NCI-H2196 treated with DMSO at 0.1 percent for 48 hours (cell line): ENCODE measurements around the gene HYI.

ENCODE experiments used
- DNase-seq: peaks from one replicate; lab custom pipeline; 2025; ENCODE audit not compliant: unreplicated experiment; lab: John Stamatoyannopoulos, UW

Gene HYI

DNA sequence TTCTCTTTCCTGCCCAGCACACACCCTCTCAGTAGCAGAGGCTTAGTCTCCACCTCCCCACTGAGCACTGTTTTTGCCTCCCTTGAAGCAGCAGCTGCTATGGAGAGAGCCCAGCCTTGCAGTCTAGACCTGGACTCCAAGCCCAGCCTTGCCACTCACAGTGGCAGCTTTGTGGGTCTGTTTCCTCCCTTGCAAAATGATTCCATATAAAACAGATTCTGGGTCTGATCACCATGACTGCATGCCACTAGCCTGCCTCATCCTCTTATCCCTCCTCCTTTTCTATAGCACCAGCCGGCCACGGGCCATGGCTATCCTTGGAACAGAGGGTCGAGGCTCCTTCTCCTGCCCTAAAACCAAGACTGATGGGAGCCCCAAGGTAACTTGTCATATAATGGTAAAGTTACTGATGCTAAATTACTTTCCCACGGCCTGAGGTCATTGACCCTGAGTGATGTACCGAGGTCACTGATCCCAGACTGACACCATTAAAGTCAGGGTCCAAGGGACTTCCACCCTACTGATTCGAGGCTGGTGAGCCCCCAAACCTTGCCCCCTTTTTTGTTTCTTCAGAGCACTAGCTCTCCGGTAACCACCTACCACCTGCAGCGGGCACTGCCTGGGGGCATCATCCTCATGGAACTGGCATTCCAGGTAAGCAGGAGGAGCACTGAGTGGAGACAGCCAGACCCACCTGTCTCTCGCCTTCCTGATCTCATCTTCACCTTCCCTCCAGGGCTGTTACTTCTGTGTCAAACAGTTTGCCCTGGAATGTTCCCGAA is 7.9 kb downstream of the HYI start:
- DNase-seq: no peak

DNA sequence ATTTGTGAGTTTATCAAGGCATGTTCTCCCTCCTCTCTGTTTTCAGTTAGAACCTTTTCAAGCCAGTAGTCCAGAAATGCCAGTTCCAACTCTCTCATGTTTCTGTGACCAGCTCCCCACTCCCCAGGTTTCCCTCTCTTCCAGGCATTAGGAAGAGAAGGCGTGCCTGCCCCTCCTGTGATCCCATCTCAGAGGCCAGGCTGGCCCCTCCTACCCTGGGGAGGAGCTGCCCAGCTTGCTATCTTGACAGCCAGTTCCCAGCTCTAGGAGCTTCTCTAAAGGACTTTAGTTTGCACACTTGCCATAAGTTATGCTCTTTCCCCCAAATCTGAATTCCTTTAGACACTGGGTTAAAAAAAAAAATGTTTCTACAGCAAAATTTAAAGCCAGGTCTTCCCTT is 8.9 kb downstream of the HYI start:
- DNase-seq: no peak

DNA sequence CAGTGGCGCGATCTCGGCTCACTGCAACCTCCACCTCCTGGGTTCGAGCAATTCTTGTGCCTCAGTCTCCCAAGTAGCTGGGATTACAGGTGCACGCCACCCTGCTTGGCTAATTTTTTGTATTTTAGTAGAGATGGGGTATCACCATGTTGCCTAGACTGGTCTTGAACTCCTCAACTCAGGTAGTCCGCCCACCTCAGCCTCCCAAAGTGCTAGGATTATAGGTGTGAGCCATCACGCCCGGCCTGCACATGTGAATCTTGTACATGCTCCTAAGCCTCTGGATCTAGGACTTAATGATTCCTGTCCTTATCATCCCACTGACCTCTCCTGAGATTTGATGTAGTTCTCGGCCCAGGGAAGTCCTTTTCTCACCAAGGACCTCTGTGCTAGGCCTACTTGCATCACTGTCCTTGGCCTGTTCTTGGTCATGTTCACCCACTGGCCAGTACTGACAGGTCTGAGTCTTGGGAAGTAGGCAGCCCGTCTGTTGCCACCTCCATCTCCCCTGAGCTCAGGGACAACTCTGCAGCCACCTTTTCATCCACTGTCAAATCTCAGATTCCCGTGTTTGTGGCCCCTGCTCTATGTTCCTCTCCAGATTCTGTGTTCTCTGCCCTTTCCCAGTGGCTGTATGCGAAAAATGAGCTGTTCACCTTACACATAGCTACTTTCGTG is 9.4 kb downstream of the HYI start:
- DNase-seq: no peak

DNA sequence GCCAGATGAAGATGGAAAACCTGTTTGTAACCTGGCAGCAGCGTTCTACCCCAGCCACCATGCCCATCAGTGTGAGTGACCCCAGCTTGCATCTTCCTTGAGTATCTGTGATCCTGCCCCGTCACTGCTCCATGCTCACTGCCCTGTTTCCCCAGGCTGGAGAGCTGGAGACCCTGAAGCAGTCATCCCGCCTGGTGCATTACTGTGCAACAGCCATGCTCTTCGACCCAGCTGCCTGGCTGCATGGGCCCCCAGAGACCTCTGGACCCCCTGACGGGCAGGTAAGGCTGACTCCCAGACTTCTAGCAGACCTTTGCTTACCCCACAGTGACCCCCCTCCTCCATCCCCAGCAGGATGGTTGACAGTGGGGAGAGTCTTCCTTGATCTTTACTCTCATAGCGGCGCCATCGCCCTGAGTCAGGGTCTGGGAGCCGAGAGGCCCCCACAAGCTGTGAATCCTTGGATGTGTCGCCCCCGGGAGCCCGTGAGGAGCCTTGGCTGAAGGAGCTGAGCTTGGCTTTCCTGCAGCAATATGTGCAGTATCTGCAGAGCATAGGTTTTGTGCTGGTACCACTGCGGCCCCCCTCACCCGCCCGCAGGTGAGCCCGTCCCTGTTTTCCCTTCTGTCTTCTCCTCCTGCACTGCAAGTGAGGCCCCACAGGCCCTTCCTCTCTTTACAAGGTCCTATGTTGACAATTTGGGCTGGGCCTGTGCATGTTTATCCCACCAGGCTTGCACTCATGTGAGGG is 10.4 kb downstream of the HYI start:
- DNase-seq: no peak

DNA sequence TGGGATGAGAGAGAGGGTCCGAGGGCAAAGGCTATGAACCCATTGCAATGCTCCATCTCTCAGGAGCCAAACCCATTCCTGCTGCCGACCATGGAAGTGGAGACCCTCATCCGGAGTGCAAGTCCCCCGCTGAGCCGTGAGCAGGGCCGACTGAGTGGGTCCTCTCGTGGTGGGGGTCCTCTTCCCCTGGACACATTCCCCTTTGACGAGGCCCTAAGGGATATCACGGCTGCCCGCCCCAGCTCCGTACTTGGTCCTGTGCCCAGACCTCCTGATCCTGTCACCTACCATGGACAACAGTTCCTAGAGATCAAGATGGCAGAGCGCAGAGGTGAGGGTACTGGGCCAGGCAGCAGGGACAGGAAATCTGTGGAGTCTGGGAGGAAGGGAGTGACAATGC is 11.0 kb downstream of the HYI start:
- no peak for DNase-seq

DNA sequence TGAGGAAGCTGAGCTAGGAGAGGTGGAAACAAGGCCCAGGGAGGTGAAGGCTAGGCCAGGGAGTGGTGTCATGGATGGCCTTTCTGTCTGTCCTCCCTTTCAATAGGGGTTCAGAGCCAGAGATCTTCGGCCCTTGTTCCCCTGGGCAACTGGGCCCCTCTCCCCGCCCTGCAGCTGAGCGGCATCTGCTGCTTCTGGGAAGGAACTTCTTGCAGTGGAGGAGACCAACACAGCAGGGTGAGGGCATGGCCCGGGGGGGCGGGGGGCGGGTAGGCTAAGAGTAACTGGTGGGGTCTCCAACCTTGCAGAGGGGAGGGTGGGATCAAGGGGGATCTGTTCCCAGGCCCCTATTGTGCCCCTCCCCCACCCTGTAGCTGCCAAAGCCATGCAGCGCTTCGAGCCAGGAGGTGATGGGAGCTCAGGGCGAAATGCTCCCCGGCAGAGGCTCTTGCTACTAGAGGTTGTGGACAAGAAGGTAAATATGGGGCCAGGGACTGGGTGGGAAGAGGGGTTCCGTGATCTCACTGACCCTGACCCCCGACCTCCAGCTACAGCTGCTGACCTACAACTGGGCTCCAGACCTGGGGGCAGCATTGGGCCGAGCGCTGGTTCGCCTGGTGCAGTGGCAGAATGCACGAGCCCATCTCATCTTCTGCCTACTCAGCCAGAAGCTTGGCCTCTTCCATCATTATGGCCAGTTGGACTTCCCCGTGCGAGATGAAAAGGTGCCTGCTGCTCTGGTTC is 11.7 kb downstream of the HYI start:
- no peak for DNase-seq

DNA sequence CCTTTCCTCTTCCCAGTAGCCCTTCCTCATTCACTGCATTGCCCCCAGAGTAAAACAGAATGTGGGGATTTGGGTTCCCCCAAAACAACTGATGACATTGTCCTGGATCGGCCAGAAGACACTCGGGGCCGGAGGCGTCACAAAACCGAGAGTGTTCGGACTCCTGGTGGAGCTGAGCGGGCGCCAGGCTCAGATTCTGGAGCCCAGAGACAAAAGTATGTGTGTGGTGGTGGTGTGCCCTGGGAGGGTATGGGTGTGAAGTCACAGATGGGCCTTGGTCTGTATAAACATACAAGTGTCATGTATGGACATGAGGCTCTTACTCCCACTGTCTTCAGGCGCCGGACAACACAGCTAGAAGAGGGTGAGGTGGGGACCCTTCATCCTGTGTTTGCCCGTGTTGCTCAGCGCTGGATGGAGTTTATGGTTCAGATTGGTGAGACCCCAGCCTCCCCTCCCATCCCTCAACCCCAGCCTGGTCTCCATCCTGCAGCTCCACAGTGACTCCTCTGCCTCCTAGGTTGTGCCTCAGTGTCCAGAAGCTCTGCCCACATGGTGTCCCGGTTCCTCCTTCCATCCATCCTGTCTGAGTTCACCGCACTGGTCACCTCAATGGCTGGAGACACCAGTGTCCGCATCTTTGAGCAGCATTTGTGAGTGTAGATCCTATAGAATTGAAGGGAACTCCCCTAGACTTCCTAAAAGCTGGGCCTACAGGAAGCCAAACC is 12.4 kb downstream of the HYI start:
- no peak for DNase-seq

DNA sequence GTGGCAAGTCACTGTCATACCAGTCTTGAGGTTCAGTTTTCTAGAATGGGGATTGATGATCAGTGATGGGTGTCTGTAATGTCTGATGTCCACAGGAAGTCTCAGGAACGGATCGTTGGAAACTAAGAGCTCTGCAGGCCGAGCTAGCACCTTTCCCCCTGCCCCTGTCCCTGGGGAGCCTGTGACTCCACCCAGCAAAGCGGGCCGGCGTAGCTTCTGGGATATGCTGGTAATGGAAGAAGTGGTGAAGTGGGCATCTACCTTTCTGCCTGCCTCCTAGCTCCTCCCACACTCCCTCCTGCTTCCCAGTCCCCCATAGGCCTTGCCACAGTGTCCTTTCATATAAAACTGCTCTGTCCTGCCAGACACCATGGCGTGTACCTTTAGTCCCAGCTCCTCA is 13.4 kb downstream of the HYI start:
- DNase-seq: no peak

DNA sequence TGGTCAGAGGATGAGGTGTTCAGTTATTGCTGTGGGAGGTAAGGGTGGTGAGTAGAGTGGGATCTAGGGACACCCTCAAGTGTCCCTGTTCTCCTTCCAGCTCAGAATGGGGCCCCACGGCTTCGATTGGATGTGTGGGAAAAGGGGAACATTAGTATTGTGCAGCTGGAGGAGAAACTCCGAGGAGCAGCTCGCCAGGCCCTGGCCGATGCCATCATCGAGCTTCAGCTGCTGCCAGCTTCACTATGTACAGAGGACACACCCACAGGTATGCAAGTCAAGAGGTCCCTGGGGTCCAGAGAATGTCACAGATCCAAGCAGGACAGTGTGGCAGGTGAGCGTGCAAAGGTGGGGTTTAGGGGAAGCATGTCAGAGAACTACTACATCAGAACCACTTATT is 13.9 kb downstream of the HYI start:
- DNase-seq: no peak

DNA sequence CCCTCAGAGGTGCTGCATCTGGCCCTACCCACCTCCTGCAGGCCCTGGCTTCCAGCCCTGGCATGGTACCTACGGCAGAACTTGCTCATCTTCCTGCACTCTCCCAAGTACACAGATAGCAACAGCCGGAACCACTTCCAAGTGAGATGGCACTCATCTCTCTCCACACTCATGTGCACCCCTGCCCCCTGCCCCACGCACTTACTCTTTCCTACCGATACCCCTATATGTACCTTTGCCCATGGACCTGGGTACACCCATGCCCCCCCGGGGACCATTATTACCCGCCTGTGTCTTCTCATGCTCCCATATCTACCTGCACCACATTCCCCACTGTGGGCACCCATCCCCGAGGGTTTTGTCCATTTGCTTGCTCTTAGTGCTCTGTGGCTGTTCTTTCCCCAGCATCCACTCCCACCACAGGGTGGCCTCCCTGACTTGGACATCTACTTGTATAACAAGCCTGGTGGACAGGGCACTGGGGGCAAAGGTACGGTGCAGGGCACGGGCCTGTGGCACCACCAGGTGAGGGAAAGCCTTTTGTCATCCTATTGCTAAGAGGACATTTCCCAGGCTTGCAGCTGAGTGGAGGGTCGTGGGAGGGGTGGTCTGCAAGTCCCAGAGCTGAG is 14.7 kb downstream of the HYI start:
- DNase-seq: no peak

DNA sequence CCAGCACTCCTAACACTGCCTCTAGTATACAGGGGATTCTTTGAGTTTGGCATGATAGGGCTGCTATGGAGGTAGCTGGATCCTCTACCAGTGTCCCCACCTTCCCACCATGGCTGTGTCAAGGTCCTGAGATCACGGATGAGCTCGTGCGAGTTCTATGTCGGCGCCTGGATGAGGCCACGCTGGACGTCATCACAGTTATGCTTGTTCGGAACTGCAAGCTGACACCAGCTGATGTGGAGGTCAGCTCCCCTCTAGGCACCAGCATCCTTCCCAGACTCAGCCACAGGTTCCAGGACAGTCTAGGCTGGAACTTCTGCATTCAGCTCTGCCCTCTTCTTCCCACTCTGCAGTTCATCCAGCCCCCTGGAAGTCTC is 15.2 kb downstream of the HYI start:
- DNase-seq: no peak

DNA sequence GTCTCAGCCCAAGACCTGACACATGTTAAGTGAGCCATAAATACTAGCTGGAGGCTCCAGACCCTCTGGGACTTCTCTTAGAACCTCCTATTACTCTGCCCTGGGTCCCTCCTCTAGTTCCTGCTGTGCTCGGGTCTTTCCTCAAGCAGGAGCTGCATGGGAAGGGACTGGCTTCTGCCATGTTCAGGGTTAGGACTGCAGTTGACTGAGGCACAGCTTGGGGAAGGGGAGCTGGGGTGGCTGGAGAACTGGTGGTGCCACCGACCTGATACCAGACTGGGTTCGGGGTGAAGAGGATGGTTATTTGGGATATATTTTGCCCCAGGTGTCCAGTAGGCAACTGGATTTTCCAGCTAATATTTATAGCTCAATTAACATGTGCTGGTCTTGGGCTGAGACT is 15.7 kb downstream of the HYI start:
- no peak for DNase-seq

DNA sequence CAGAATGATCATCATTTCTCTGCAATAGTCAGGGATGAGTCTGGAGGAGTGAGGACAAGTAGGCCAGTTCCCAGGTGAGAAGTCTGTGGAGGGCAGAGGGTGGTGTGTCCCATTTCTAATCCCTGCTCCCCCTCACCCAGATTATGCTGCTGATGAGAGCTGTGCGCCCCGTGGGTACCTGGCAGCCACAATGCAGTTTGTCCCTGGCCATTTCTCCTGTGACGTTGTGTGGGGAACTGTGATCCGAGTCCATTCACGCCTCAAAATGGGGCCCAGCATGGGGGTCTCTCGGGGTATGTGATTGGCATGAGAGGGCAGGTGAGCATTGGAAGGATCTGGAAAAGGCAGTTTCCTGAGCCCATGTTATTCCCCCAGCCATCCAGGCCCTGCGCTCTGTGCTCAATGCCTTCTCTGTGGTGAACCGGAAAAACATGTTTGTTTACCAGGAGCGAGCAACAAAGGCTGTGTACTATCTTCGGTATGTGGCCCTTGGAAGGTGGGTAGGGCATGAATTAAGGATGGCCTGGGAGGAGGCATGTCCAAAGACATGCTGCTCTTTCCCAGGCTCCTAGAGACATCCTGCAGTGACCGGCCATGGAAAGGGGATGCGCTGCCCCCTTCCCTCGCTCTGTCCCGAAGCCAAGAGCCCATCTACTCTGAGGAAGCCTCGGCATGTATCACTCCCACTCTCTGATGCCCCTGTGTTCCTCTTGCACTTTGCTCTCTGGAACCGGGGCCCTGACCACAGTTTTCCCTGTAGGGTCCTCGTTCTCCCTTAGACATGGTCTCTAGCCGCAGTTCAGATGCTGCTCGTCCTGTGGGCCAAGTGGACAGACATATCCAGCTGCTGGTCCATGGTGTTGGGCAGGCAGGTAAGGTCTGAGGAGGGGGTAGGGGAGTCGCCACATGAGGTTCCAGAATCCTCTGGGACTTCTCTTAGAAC is 16.4 kb downstream of the HYI start:
- DNase-seq: no peak

DNA sequence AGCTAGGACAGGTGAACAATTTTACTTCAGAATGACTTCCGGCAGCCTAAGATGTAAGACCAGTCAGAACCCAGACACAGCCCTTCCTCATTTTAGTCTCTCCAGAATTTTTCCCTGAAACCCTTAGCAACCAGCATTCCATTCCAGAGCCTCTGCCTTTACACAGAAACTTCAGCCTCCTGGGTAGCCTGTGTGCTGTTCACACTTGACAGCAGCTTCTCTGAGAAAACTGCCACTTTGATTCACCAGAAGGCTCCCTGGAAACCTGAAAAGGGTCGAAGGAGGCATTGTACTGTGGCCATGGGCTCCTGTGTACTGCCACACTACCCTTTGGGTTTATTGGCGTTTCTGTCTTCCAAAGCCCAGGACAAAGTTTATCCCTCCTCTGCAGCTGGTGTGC is 17.4 kb downstream of the HYI start:
- DNase-seq: no peak

DNA sequence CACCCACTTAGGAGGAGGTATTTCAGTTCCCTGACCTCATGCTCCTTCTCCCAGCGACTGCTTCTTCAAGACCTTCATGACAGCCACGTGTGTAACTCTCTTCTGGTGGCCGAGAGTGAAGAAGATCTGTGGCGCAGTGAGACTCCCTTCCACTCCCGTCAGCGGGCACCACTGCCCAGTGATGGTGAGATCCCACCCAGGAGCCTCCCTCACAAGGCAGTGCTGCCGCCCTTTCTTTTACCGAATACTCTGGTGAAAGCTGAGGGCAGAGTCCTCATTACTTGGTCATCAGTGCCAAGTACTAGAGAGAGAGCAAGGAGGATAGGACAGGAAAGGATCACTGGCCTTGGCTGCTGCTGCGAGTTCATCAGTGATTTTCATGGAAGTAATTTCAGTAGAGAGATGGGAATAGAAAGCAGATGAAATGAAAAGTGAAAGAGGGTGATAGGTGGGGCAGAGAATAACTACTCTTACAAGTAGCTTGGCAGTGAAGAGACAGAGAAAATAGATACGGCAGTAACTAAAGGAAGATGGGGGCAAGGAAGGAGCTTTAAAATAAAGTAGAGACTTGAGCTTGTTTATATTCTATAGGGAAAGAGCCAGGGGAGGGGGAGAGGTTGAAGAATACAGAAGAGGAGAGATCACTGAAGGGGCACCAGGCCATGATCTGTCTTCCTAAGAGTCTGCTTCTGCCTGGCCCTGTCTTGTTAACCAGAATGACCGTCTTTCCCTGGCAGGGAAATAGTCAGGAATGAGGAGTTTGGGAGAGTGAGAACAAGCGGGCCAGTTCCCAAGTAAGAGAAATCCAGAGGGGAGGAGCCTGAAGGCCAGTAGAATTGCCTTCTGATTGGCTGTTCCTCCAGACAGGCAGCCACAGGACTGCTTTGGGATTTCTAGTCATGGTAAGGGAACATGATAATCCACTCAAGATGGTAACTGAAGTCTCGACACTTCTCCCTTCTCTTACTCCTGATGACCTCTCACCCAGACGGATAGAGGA is 18.3 kb downstream of the HYI start:
- DNase-seq: no peak

DNA sequence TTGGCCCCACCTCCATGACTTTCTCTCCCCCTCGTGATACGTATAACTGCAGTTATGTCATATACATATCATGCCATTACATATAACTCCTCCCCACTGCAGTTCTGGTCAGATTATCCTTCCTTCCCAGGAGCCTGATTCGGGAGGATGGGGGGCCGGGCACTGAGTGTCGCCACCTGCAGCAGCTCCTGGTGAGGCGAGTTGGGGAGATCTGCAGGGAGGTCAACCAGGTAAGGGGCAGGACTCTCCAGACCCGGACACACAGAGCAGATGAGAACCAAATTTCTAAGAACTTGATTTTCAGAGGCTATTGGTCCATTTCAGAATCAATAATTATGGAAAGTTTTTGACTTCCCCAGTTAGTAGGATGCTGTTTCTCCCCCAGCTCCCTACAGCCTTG is 19.5 kb downstream of the HYI start:
- no peak for DNase-seq

DNA sequence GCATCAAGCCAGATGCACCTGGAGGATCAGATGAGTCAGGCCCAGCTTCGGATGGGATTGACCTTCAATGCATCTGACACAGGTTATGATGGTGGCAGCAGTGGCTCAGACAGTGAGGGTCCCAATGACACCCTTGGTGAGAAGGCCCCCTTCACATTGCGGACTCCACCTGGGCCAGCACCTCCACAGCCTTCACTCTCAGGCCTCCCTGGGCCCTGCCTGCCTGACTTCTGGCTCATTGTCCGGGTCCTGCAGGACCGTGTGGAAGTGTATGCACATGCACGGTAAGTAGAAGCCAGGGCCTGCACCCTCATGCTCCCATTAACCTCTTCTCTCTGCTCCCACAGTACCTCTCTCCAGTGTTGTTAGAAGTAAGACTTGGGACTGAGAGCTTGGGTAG is 20.8 kb downstream of the HYI start:
- no peak for DNase-seq
